Fibroblast of lung (primary cell): ENCODE results near the gene SPRED2. TPM values are rescaled to one million over a fixed set of nuclear protein-coding genes. Genes with fewer than 3 reads are reported as not detected.

Experiments used
- DNase-seq, 2 donors: peaks; one replicate each; pipeline versions ENCODE4 v3.0.0 to v3.0.0-alpha.2; 2010; ENCODE audit warnings: low read depth in 2 of 2
- H2AFZ ChIP-seq: 2 replicates; pipeline ENCODE4 v1.5.1; 2012; ENCODE audit warnings: low read length, control low read depth, inconsistent platforms
- H3K27ac ChIP-seq: 2 replicates; pipeline ENCODE4 v1.5.1; 2011; ENCODE audit warnings: low read length, control low read depth; ENCODE audit not compliant: insufficient read depth
- H3K27me3 ChIP-seq: 2 replicates; pipeline ENCODE4 v1.5.1; 2011; ENCODE audit warnings: mild to moderate bottlenecking, low read length; ENCODE audit not compliant: control insufficient read depth, insufficient read depth
- H3K36me3 ChIP-seq: 2 replicates; pipeline ENCODE4 v1.5.1; 2011; ENCODE audit warnings: low read length; ENCODE audit not compliant: control insufficient read depth, insufficient read depth
- H3K4me1 ChIP-seq: 2 replicates; pipeline ENCODE4 v1.5.1; 2011; ENCODE audit warnings: low read length; ENCODE audit not compliant: control insufficient read depth, insufficient read depth; ENCODE audit errors: extremely low read depth
- H3K4me2 ChIP-seq: 2 replicates; pipeline ENCODE4 v1.5.1; 2011; ENCODE audit warnings: low read length, control low read depth; ENCODE audit not compliant: insufficient read depth; ENCODE audit errors: extremely low read depth
- H3K4me3 ChIP-seq, 4 experiments: fragments of 200-600 bp in 1 of 4; sonication (generic) in 1 of 4; replicated peaks in 1 of 4; 2 replicates each; pipeline ENCODE4 v1.5.1; 2011 to 2016; ENCODE audit warnings: low read length in 4 of 4, low read depth in 3 of 4, mild to moderate bottlenecking in 3 of 4, control low read depth in 2 of 4, inconsistent platforms in 1 of 4, mixed read lengths in 1 of 4; ENCODE audit not compliant: insufficient read depth in 1 of 4; ENCODE audit errors: control extremely low read depth in 1 of 4
- H3K79me2 ChIP-seq: 2 replicates; pipeline ENCODE4 v1.5.1; 2012; ENCODE audit warnings: mild to moderate bottlenecking, low read length, inconsistent platforms; ENCODE audit not compliant: control insufficient read depth, insufficient read depth
- H3K9ac ChIP-seq: 2 replicates; pipeline ENCODE4 v1.5.1; 2011; ENCODE audit warnings: mild to moderate bottlenecking, low read length, control low read depth; ENCODE audit not compliant: insufficient read depth
- H3K9me3 ChIP-seq: 2 replicates; pipeline ENCODE4 v1.5.1; 2012; ENCODE audit warnings: low read depth, low read length; ENCODE audit not compliant: control insufficient read depth, insufficient read depth
- H4K20me1 ChIP-seq: 2 replicates; pipeline ENCODE4 v1.5.1; 2011; ENCODE audit warnings: low read length; ENCODE audit not compliant: control insufficient read depth, insufficient read depth; ENCODE audit errors: extremely low read depth
- EZH2 ChIP-seq: IDR thresholded peaks from 2 replicates; pipeline ENCODE4 v1.5.1; 2012; ENCODE audit warnings: low read length, control low read depth, mild to moderate bottlenecking; ENCODE audit errors: missing control alignments
- polyA plus RNA-seq, 2 donors: library from polyadenylated mRNA; depleted of rRNA in 1 of 2; stranded (reverse) in 1 of 2; unstranded in 1 of 2; fragments of >200 nt; gene quantifications; 2 replicates each; pipeline ENCODE4 v1.2.1, GENCODE V29; 2011 to 2012; ENCODE audit warnings: missing spikeins in 1 of 2
- total RNA-seq: library from RNA; depleted of rRNA; stranded (reverse); fragments of >200 nt; gene quantifications from 2 replicates; pipeline ENCODE4 v1.2.1, GENCODE V29; 2014
- TF ChIP-seq, protein P1 (sequence below), 2 donors: IDR thresholded peaks in 1 of 2; conservative IDR thresholded peaks in 1 of 2; 1 replicate in 1 of 2; 2 replicates in 1 of 2; pipeline ENCODE4 v1.5.1; 2011 to 2012; ENCODE audit warnings: low read length in 2 of 2, control low read depth in 1 of 2, inconsistent platforms in 1 of 2, low read depth in 1 of 2, mild to moderate bottlenecking in 1 of 2

SPRED2 gene
- total and polyA plus RNA-seq, 2 donors (not counting 1 experiment from before 2014, with no cell fraction given) = 9.4 to 26.1 TPM

DNA sequence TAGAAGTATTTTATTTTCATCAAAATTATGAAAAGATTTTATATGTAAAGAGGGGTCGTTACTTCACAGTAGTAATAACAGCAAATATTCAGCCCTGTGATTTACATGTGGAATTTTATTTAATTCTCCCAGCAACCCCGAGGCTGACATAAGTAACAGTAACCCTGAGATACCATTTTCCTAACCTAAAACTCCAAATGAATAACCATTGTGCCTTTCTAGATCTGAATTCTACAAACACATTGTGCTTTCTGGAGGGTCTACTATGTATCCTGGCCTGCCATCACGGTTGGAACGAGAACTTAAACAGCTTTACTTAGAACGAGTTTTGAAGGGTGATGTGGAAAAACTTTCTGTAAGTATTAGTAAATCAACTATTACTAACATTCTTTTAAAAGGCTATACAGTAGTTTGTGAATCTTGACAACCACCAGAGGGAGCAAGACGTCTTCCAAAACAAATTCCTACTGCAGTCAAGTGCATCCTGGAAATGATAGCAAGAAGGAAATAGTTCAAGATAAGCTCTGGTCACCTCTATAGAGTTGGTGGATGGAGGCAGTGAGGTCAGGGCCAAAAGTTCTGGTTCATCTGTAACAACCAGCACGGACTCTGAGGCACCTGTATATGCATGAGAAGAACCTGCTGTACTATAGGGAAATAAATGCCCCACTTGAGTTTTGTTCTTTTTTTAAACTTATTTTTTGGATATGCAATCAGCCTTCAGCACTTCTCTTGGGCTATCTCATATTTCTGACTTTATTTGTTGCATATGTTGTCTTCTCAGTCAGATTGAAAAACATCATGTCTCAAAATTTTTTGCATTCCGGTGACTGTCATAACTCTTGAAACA, 167.4 kb downstream of the SPRED2 start:
- no peak overlapping the region for H3K9ac ChIP-seq
- H3K36me3 ChIP-seq = no peaks in the 10 kb centered on the region
- H3K4me2 ChIP-seq = no peak overlapping the region
- no peaks in the 10 kb centered on the region for H3K79me2 ChIP-seq
- TF ChIP-seq, protein P1, sequence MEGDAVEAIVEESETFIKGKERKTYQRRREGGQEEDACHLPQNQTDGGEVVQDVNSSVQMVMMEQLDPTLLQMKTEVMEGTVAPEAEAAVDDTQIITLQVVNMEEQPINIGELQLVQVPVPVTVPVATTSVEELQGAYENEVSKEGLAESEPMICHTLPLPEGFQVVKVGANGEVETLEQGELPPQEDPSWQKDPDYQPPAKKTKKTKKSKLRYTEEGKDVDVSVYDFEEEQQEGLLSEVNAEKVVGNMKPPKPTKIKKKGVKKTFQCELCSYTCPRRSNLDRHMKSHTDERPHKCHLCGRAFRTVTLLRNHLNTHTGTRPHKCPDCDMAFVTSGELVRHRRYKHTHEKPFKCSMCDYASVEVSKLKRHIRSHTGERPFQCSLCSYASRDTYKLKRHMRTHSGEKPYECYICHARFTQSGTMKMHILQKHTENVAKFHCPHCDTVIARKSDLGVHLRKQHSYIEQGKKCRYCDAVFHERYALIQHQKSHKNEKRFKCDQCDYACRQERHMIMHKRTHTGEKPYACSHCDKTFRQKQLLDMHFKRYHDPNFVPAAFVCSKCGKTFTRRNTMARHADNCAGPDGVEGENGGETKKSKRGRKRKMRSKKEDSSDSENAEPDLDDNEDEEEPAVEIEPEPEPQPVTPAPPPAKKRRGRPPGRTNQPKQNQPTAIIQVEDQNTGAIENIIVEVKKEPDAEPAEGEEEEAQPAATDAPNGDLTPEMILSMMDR (conservative IDR thresholded peaks at IDR 0.05 in 1 of 2, IDR thresholded peaks at IDR 0.05 in 1 of 2; ENCODE audit: low read depth in 1 of 2, low read length in 2 of 2) = peak; percentile 61
- no peak for TF ChIP-seq EZH2
- DNase-seq = peak; percentile 81 to 93
- no peaks in the 10 kb centered on the region for H3K4me1 ChIP-seq
- no peak overlapping the region for H3K27ac ChIP-seq
- H2AFZ ChIP-seq = no peak overlapping the region
- no peaks in the 10 kb centered on the region for H3K9me3 ChIP-seq
- H3K4me3 ChIP-seq = no peak overlapping the region
- peaks cover 2% of the 10 kb centered on the region for H4K20me1 ChIP-seq
- H3K27me3 ChIP-seq = no peaks in the 10 kb centered on the region

DNA sequence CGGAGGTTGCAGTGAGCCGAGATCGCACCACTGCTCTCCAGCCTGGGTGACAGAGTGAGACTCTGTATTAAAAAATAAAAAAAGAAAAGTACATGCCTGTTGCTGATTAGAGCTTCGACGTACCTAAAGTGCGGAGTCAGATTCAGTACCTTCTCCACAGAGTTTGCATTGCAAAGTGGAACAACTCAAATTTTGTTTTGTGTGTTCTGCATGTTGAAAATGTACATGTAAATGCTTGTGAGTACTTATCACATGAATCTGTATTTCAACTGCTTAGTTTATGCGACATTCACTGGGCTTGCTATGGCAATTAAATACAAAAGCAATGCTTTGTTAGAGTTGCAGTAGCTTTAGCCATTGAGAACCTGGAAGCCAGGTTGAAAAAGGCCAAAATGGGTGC, 168.4 kb downstream of the SPRED2 start:
- no peak overlapping the region for H3K4me2 ChIP-seq
- H3K4me3 ChIP-seq = no peak overlapping the region
- DNase-seq = no peak
- no peaks in the 10 kb centered on the region for H3K36me3 ChIP-seq
- H3K9ac ChIP-seq = no peak overlapping the region
- no peaks in the 10 kb centered on the region for H3K9me3 ChIP-seq
- H3K27ac ChIP-seq = no peak overlapping the region
- peaks cover 2% of the 10 kb centered on the region for H4K20me1 ChIP-seq
- H2AFZ ChIP-seq = no peak overlapping the region
- H3K79me2 ChIP-seq = no peaks in the 10 kb centered on the region
- no peaks in the 10 kb centered on the region for H3K27me3 ChIP-seq
- no peak for TF ChIP-seq EZH2
- TF ChIP-seq, protein P1 (conservative IDR thresholded peaks at IDR 0.05 in 1 of 2, IDR thresholded peaks at IDR 0.05 in 1 of 2; ENCODE audit: low read depth in 1 of 2, low read length in 2 of 2) = no peak
- H3K4me1 ChIP-seq = no peaks in the 10 kb centered on the region

GRCh38 chr2:65263262-65263661, 169.1 kb downstream of the SPRED2 start:
- H3K27me3 ChIP-seq = no peaks in the 10 kb centered on the region
- no peak overlapping the region for H3K4me2 ChIP-seq
- H3K9me3 ChIP-seq = no peaks in the 10 kb centered on the region
- peaks cover 2% of the 10 kb centered on the region for H4K20me1 ChIP-seq
- H3K36me3 ChIP-seq = no peaks in the 10 kb centered on the region
- no peak overlapping the region for H2AFZ ChIP-seq
- no peak overlapping the region for H3K4me3 ChIP-seq
- H3K79me2 ChIP-seq = peaks cover 2% of the 10 kb centered on the region
- peak in 1 of 2 donors; percentile 33 for DNase-seq
- H3K27ac ChIP-seq = no peak overlapping the region
- TF ChIP-seq EZH2 = no peak
- TF ChIP-seq, protein P1 (conservative IDR thresholded peaks at IDR 0.05 in 1 of 2, IDR thresholded peaks at IDR 0.05 in 1 of 2; ENCODE audit: low read depth in 1 of 2, low read length in 2 of 2) = no peak
- H3K9ac ChIP-seq = no peak overlapping the region
- H3K4me1 ChIP-seq = no peaks in the 10 kb centered on the region
